GM21367 (cell line): ENCODE data around the gene AFF3.

Experiments
- ATAC-seq: cut with Tn5 transposase; IDR thresholded peaks from one replicate; pipeline ENCODE4 v1.9.1; 2021; ENCODE audit not compliant: unreplicated experiment

Gene AFF3

DNA sequence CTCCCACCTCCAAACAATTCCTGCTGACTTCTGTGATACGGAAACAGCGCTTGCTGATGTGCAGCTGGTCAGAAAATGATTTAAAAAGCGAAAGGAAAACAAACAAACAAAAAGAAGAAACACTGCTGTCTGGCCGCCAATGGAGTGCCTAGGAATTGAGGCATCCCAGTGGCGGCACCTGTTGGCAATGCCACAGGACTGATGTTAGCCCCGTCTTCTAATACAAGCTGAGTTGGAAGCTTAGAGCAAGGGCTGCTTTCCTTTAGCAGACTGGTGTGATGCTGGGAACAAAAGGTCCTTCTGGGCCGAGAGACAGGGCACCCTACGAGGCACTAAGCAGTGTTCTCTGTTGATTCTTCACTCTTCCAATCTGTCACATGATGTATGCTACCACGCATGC lies 489.0 kb downstream of the AFF3 start:
- no peak for ATAC-seq

DNA sequence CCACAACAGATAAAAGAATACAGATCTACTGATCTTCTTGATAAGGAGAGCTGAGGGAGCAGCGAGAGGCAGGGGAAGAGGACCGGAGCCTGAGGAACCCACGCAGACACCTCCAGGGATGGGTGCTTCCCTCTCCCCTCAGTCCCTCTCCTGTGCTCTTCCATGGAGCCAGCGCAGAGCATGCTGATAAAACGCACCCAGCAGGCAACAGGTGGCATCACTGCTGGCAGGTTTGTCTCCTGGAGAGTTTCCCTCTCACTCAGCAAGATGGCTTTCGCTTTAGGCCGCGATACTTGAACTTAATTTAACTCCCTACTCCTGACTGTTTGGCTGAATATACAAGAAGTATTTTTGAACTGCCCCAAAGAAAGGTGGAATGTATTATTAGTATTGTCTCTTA lies 489.5 kb downstream of the AFF3 start:
- no peak for ATAC-seq

DNA sequence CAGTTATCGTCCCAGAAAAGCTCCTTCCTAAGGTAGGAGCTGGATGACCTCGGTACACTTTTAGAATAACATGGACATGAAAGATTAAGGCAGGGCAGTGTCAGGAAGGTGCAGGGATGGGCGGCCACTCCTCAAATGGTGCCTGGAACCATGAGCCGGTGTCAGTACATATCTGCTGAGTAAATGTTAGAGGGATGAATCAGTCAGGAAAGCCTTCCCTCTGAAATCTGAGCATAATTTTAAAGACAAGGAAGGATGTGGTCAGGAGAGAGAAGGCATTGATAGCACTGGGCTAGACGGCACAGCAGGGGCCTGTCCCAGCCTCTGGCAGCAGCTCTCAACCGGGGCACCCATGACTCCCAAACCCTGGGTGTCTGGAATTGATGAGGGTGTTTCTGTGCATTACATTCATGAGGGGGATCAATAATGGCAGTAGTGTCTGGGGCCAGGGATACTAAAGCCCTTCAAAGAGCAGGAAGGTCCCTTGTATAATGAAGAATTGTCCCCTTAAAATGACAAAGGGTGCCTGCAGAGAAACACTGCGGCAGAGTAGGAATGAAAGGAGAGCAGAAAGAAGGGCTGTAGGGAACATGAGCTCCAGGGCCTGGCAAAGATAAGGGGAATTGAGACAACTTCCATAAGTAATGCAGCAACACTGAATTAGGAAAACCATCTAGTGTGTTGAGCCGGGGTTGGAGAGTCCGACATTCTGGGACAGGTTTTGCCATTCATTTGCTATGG lies 490.3 kb downstream of the AFF3 start:
- no peak for ATAC-seq

DNA sequence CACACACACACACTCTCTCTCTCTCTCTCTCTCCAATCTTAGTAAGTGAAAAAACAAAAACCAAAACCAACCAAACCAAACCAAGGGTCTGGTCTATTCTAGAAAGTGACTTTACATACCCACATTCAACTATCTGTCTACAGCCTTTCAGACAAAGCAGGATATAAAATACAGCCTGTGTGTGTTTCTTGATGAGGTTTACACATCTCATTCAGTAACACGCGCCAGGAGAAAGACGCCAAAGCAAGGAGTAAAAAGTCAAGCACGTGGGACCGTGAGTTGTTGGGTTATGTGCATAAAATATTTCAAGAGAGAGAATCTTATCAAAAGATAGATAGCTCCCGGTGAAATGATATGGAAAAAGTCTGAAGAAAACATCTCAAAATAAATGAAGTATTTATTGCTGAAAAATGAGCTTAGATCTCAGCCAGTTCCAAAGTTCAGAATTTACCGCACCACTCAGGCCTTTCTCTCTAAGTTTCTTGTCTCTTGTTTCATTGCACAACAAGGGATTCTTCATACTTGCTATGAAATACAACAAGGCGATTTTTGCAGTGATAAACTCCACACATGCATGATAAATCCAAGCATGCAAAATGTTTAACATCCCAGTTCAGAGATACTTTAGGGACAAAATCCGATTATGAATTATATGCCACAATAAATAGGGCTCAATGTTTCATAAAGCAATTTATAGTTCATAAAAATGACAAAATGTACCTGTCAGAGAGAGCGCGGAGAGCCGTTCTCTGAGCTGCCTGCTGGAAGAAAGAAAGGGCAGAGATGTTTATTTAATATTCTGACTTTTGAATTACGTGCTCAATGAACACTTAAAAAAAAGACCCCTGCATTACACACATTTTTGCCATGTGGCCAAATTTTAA lies 493.2 kb downstream of the AFF3 start:
- ATAC-seq: no peak

DNA sequence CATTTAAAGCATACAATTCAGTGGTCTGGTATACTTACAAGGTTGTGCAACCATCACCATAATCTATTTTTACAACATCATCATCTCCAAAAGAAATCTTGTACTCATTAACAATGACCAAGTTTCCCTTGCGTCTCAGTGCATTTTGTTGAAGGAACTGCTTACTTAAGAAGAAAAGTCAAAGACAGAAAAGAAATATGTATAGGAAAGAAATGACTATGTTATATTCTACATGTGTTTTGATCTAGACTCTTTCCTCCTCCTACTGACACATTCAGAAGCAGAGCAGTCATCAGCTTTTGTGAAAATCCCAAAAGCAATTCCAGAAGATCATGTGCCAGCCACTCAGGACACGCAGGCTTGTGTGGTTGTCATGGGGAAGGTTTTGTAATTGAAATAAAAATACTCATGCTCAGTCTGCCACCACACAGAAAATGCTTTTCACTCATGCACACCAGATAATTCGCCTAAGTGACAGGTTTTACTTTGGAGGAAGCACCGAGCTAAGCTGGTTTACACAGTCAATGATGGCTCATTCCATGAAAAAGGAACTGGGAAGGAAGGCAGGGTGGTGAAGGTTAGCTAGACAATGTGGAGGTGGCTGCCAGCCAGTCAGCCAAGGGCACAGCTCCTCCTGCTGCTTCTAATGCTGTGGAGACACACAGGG lies 494.1 kb downstream of the AFF3 start:
- ATAC-seq: no peak

DNA sequence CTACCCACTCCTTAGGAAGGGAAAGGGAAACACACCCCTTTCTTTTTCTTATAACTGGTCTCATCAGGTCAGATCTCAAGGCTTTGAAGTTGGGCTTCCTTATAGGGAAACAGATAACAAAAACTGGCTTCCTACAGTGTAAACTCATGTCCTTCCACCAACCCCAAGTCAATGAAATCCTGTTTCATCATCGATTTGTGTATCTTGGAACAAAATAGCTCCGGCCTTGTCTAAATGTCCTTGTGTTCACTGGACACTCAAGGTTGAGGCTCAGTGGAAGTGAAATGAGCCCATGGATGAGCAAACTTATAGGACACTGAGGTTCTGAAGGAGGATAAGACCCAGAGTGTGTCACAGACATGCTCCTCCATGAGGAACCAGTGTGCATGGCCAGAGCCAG lies 496.4 kb downstream of the AFF3 start:
- ATAC-seq: no peak

DNA sequence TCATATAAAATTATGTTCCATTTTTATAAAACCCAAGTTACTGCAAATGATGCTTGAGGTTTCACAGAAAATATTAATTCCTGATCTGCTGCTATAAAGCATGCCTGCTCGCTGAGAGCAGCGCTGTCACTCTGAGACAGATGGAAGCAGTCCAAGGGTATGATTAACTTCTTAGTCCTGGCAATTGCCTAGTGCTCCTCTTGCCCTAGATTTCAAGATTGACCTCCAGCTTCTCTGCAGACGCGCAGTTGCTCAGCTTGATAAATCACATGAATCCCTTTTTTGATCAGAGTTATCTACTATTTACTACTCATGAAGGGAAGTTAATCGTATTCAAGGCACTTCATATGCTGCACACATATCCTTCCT lies 498.0 kb downstream of the AFF3 start:
- ATAC-seq: no peak

DNA sequence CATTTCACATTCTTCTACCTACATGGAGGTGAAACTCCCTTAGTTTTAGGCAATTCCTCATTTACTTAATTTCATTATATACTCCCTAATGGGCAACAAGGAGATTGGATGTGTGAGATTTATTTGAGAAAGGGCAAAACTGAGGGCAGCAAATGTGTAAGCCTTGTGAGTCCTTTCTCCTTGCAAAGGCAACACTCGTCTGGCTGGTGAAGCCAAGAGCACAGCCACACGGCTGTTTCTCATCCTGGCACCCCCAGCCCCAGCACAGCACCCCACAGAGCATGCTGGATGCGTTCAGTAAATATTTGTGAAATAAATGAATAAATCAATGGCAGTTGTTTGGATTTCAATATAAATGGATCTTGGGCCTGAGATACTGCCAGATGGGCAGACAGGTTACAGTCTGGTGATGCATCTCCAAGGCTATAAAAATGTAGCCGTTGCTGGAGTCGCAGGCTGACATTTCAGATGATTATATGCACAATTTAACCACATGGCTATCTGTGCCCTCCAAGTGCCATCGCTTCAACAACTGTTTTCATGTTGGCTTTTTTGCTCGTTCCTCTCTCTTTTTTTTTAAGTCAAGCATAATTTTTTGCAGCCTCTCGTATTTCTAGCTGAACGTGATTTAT lies 498.5 kb downstream of the AFF3 start:
- no peak for ATAC-seq

DNA sequence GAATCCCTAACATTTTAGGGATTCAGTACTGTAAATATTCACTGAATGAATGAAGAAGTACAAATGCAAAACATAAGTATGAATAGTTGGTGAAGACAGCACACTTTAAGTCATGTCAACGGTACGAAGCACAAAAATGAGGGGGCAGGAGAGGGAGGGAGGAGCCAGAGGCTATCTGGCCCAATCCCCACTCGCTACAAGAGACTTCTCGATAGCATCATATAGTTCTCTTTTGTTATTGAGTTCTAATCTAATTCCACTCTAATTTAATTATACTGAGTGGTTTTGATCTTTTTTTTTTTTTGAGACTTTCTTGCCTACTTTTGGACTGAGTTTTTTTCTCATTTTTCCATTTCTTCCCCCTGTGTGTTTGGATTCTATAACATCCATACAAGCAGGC lies 500.4 kb downstream of the AFF3 start:
- no peak for ATAC-seq

DNA sequence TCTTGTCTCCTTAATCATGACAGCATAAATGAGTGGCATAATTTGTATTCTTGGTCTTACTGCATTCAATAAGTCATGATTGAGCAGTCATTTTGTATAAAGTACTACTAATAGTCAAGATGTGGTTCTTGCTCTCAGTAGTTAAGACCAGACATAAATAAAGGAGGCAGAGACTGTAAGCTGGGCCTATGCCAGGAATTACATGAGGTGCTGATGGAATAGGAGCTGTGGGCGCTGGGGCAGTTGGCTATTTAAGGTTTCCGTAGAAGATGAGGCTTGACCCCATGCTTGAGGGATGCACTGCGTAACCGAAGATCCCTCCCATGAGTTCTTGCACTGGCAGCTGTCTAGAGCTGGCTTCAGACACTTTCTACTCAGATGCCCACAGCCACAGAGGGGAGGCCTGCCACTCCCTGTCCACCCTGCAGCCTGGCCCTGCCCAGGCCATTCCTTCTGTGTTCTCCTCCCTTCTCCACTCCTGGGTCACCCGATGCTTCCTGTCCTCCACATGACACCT lies 501.7 kb downstream of the AFF3 start:
- no peak for ATAC-seq

DNA sequence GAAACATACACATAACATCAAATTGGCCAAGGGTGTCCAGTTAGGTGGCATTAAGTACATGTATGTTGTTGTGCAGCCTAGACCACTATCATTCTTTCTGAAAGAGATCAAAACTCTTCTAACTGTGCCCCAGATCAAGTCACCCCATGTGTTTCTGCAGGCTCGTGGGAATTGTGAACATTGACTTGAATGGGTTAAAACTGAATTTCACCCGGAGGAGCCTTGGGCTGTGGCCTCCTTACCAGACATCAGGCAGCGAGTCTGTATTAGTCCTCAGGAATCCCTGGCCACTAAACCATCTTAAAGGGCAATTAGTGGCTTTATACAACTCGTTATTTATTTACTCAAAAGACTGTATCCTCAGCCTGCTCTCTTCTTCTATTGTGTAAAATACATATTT lies 503.6 kb downstream of the AFF3 start:
- ATAC-seq: no peak

DNA sequence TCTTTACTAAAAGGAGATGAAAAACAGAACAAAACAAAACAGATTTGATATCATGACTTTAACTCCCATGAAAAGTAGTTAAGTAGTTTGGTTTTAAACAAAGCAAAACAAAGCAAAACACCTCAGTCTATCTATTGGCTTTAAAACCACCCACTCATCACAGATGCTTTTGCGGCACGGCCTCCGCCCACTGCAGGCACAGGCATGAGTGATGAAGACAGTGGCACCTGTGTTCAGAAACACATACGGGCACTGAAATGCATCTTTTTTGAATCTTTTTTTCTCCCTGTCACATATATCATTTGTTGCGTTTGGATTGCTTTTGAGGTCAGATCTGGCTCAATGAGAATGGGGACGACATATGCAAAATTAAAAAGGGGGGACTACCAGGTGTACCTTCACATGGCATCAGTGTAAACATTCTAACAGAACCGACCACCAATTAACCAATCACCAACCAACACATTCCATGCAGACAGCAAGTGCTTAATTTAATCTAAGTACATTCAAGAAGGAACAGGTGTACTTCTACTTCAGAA lies 505.2 kb downstream of the AFF3 start:
- ATAC-seq: no peak

DNA sequence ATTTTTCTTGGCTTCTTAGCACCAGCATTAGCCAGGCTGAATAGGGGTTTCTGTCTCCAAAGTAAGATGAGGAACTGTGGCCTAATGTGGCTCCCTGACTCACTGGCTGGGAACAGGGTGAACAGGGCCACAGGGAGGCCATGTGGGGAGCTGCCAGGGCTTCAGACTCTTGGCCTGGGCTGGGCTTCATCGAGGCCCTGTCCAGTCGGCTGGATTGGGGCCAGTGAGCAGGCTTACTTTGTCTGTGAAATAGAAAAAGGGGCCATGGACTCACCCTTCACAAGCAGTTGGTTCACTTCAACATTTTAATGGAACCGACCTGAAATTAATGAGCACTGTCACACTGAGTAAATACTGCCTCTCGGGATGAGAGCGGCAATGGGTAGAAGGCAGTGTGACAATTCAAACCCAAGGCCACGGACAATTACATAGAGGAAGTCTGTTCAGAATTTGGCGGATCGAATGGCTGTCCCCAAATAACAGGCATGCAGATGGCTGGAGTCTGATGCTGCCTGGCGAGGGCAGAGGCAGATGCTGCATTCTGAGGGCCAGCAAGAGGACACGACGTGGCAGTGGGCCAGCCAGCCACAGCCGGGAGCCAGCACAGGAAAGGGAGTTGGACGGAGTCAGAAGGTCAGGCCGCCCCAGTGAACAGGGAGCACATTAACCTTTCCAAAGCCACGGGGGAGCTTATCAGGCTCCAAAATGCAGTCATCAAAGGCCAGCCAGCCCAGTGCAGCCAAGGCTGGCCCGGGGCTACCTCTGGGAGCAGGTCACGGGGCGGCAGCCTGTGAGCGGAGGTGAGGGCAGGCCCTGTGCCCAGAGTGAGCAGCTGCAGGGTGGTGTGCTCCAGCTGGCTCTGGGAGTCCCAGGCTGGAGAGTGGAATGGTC lies 506.0 kb downstream of the AFF3 start:
- no peak for ATAC-seq

DNA sequence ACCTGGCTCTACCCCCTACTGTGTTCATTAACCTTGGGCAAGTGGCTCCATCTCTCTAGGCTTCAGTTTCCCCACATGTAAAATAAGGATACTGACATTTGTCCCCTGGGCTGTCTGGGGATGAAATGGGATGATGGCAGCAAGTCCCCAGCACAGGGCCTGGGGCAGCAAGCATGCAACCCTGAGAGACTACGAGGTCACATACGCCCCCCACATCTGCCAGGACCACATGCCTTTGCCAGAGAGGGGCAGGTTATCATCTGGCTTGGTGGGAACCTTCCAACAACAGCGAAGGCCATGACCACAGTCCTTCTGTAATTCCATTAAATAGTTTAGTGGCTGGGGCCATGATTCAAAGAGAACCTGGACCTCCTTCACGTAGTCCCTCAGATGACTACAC lies 506.7 kb downstream of the AFF3 start:
- no peak for ATAC-seq

DNA sequence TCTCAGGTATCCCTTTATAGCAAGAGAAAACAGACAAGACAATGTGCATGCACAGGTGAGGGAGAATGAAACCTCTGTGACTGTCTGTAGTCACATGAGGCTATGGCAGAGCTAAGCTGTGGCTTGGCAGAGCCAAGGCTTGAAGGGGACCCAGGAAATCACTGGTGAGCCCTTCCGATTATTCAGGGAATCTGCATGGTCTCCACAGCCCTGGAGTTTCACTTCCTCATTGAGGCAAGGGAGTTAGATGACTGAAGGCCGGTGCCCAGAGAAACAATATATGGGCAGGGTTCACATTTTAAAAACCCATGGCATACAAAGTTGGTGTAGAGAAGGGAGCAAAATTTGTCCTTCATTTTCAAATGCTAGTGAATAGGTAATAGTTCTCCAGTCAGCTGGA lies 508.2 kb downstream of the AFF3 start:
- no peak for ATAC-seq

DNA sequence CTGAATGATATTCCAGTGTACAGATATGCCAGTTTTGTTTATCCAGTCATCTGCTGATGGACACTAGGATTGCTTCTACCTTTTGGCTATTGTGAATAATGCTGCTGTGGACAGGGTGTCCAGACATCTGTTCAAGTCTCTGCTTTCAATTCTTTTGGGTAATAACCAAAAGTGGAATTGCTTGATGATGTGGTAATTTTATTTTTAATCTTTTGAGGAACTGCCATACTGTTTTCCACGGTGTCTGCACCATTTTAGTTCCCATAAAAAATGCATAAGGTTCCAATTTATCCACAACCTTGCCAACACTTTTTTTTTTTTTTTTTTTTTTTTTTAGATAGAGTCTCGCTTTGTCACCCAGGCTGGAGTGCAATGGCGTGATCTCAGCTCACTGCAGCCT lies 510.7 kb downstream of the AFF3 start:
- no peak for ATAC-seq

DNA sequence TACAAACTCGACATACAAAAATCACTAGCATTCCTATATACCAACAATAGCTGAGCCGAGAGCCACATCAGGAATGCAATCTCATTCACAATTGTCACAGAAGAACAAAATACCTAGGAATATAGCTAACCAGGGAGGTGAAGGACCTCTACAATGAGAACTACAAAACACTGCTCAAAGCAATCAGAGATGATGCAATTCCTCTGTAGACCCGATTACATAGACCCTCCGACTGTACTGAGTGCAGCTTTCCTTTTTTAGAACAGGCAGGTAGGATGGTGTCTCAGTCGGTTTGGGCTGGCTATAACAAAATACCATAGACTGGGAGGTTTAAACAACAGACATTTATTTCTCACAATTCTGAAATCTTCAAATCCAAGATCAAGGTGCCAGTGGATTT lies 513.1 kb downstream of the AFF3 start:
- ATAC-seq: no peak

DNA sequence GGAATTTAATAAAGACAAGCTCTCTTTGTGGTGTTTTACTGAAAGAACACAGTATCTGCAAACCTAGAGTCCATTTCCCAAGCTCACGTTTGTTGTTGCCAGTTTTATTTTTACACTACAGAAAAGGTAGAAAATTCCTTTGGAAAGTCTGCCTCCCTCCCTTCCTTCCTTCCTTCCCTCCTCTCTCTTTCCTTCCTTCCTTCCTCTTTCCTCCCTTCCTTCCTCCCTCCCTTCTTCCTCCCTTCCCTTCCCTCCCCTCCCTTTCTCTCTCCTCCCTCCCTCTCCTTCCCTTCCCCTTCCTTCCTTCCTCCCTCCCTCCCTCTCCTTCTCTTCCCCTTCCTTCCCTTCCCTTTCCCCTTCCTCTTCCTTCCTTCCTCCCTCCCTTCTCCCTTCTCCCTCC lies 516.2 kb downstream of the AFF3 start:
- no peak for ATAC-seq

DNA sequence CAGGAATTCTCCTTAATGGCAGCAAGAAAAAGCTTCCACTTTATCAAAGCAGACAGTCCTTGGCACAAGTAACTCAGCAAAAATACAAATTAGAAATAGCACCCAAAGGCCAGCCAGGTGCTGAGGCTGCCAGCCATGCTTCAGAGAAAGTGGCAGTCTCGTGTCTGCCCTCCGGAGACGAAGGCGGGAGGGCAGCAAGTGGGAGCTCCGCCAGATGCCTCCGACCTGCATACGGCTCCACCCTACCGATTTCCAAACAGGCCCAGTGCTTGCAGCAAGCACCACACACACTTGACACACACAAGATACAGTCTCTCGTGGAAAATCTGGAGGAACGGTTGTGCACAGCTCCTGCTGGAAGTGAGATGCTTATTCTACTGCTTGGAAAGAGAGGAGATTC lies 517.7 kb downstream of the AFF3 start:
- ATAC-seq: no peak

DNA sequence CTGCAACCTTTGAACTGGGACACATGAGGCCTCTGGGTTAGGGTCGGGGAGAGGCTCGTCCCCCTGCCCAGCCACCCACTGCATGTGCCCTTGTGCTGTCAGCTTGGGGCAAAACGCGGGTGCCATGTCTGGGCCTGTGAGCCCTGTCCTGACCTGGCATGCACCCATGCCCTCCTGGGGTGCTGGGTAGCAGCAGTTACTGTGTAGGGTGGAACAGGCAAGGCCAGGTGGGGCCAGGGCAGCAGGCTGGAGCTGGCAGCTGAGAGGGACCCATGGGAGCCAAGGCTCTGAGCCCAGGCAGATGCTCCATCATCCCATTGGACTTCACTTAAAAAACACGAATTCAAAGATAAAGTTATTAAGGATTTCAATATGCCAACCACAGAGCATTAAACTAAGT lies 518.8 kb downstream of the AFF3 start:
- no peak for ATAC-seq
